PC-9 (cell line): ENCODE results near the gene CST5. TPM values are rescaled to one million over a fixed set of nuclear protein-coding genes. Genes with fewer than 3 reads are reported as not detected.

Experiments
- BruUV-seq: library from RNA; stranded (reverse); fragments of 400-500 nt; replicated peaks from 2 replicates; lab custom pipeline; 2021; lab: Mats Ljungman, UMichigan
- CTCF ChIA-PET: fragments of 300-600 bp; sonication (Branson Sonifier 250); formaldehyde crosslinking; loops from one replicate; lab custom pipeline; 2022; ENCODE audit warnings: antibody characterized with exemption; lab: Charles Lee
- POLR2A ChIA-PET: fragments of 300-600 bp; sonication (Branson Sonifier 250); formaldehyde crosslinking; loops from one replicate; lab custom pipeline; 2022; ENCODE audit warnings: antibody characterized with exemption; ENCODE audit not compliant: unreplicated experiment; lab: Charles Lee
- DNase-seq, 2 experiments: peaks; one replicate each; pipeline versions ENCODE4 v3.0.0 to v3.0.0-alpha.2; 2015 to 2022; ENCODE audit warnings: mixed read lengths in 1 of 2
- H2AFZ ChIP-seq: fragments of 200-600 bp; sonication (generic); 2 replicates; pipeline ENCODE4 v1.8.1; 2017; ENCODE audit warnings: antibody characterized with exemption
- H3F3A ChIP-seq: fragments of 200-600 bp; sonication (generic); 2 replicates; pipeline ENCODE4 v1.8.1; 2017; ENCODE audit warnings: antibody characterized with exemption, mild to moderate bottlenecking, low read depth; ENCODE audit not compliant: insufficient read depth
- H3K27ac ChIP-seq: fragments of 200-600 bp; sonication (generic); 2 replicates; pipeline ENCODE4 v1.6.1; 2016; ENCODE audit warnings: mixed run types
- H3K27me3 ChIP-seq: fragments of 200-600 bp; sonication (generic); 2 replicates; pipeline ENCODE4 v1.6.1; 2016; ENCODE audit warnings: low read depth, mixed run types; ENCODE audit not compliant: insufficient read depth
- H3K36me3 ChIP-seq: fragments of 200-600 bp; sonication (generic); 2 replicates; pipeline ENCODE4 v1.6.1; 2016; ENCODE audit warnings: low read depth, mixed run types
- H3K4me1 ChIP-seq: fragments of 200-600 bp; sonication (generic); replicated peaks from 2 replicates; pipeline ENCODE4 v1.6.1; 2016; ENCODE audit warnings: mixed run types; ENCODE audit not compliant: insufficient read depth
- H3K4me2 ChIP-seq: fragments of 200-600 bp; sonication (generic); 2 replicates; pipeline ENCODE4 v1.6.1; 2017; ENCODE audit warnings: mixed run types
- H3K4me3 ChIP-seq: fragments of 200-600 bp; sonication (generic); 2 replicates; pipeline ENCODE4 v1.6.1; 2016; ENCODE audit warnings: mixed run types
- H3K79me2 ChIP-seq: fragments of 200-600 bp; sonication (generic); 2 replicates; pipeline ENCODE4 v1.6.1; 2017; ENCODE audit warnings: low read depth, mixed run types
- H3K9me2 ChIP-seq: fragments of 200-600 bp; sonication (generic); 2 replicates; pipeline ENCODE4 v1.8.1; 2017; ENCODE audit warnings: mild to moderate bottlenecking; ENCODE audit not compliant: insufficient read depth
- H3K9me3 ChIP-seq: fragments of 200-600 bp; sonication (generic); 2 replicates; pipeline ENCODE4 v1.8.1; 2016; ENCODE audit warnings: low read depth; ENCODE audit not compliant: insufficient read depth
- H4K20me1 ChIP-seq: fragments of 200-600 bp; sonication (generic); 2 replicates; pipeline ENCODE4 v1.8.1; 2017; ENCODE audit not compliant: insufficient read depth
- CTCF ChIP-seq: fragments of 200-600 bp; sonication (generic); conservative IDR thresholded peaks from 2 replicates; pipeline ENCODE4 v1.6.1; 2017; ENCODE audit warnings: mixed run types, antibody characterized with exemption, mild to moderate bottlenecking, moderate library complexity
- EZH2 ChIP-seq: fragments of 200-600 bp; sonication (generic); IDR thresholded peaks from 2 replicates; pipeline ENCODE4 v1.8.0; 2017; ENCODE audit warnings: antibody characterized with exemption, low read depth
- intact Hi-C: fragments of 100-400 bp; cut with micrococcal nuclease; formaldehyde crosslinking; loops from one replicate; pipeline ENCODE4 v1.10.0; 2022; ENCODE audit not compliant: unreplicated experiment
- total RNA-seq: library from RNA; stranded (reverse); gene quantifications from 2 replicates; pipeline ENCODE4 v1.2.3, GENCODE V29; 2021

Gene CST5
- total RNA-seq, 1 experiment from 2014 or later, result 2.2 TPM

GRCh38 chr20:23889775-23890187 lies 10.2 kb upstream of the CST5 start:
- intact Hi-C loops, result loop anchor here (2.0 to 5.0 kb wide), 8 partner anchors 47 to 1288 kb away; partner anchors contain the start of gene APMAP
- DNase-seq, result peak; percentile 63 to 83
- TF ChIP-seq CTCF, result peak; percentile 96
- TF ChIP-seq EZH2, result no peak
- BruUV-seq, result no TSS peak
- Histone ChIP-seq H3K9me3 (no peaks in the 10 kb centered on the region), H3K36me3 (no peaks in the 10 kb centered on the region), H3K4me1 (peaks cover 14% of the 10 kb centered on the region), H3K4me3 (no peak overlapping the region; the same call in 1 of the 2 replicates), H3K4me2 (peak overlapping the region; percentile 67), H4K20me1 (no peaks in the 10 kb centered on the region), H2AFZ (no peak overlapping the region), H3F3A (peaks cover under 1% of the 10 kb centered on the region; the same call in 1 of the 2 replicates), H3K79me2 (no peaks in the 10 kb centered on the region), H3K27me3 (no peaks in the 10 kb centered on the region), H3K27ac (no peak overlapping the region), H3K9me2 (no peaks in the 10 kb centered on the region)
- ChIA-PET POLR2A (no interaction called here), CTCF (no interaction called here)

GRCh38 chr20:23887856-23888255 lies 8.3 kb upstream of the CST5 start:
- Histone ChIP-seq H3K27ac (no peak overlapping the region), H3K4me1 (peaks cover 34% of the 10 kb centered on the region), H3K79me2 (no peaks in the 10 kb centered on the region), H2AFZ (no peak overlapping the region), H3K4me3 (no peak overlapping the region), H3K9me2 (no peaks in the 10 kb centered on the region), H4K20me1 (no peaks in the 10 kb centered on the region), H3K27me3 (no peaks in the 10 kb centered on the region), H3K4me2 (no peak overlapping the region), H3K9me3 (no peaks in the 10 kb centered on the region), H3K36me3 (no peaks in the 10 kb centered on the region), H3F3A (peaks cover 17% of the 10 kb centered on the region)
- CTCF ChIA-PET, result interaction anchor here (0.6 kb wide), 1 partner anchor 429 kb away, joined by 3 read pairs; no protein-coding TSS in a partner anchor
- DNase-seq, result no peak
- BruUV-seq, result no TSS peak
- no peak for TF ChIP-seq CTCF
- TF ChIP-seq EZH2, result no peak
- intact Hi-C loops, result loop anchor here (2.0 to 5.0 kb wide), 6 partner anchors 49 to 1289 kb away; partner anchors contain the start of gene APMAP
- POLR2A ChIA-PET, result no interaction called here

- Histone ChIP-seq H3K27ac (peak overlapping the region; percentile 76; the same call in 1 of the 2 replicates), H3K9me2 (no peaks in the 10 kb centered on the region), H3K4me3 (no peak overlapping the region), H3K9me3 (no peaks in the 10 kb centered on the region), H2AFZ (no peak overlapping the region), H3K36me3 (no peaks in the 10 kb centered on the region), H4K20me1 (no peaks in the 10 kb centered on the region), H3K4me2 (peak overlapping the region; percentile 66), H3K4me1 (peaks cover 62% of the 10 kb centered on the region), H3K27me3 (no peaks in the 10 kb centered on the region), H3K79me2 (no peaks in the 10 kb centered on the region), H3F3A (peaks cover 26% of the 10 kb centered on the region)
- no TSS peak for BruUV-seq
- POLR2A ChIA-PET, result no interaction called here
- no peak for TF ChIP-seq CTCF
- TF ChIP-seq EZH2, result no peak
- no peak for DNase-seq
- intact Hi-C loops, result loop anchor here (2.0 to 5.0 kb wide), 6 partner anchors 86 to 1293 kb away; no protein-coding TSS in a partner anchor
- CTCF ChIA-PET, result no interaction called here
Observed at GRCh38 chr20:23884771-23885162, 5.2 kb upstream of the CST5 start.
